ENCODE data around the gene RGS7BP. TPM values are rescaled to one million over a fixed set of nuclear protein-coding genes. Genes with fewer than 3 reads are reported as not detected.

The RGS7BP gene
- total RNA-seq, 1 donor from 2014 or later = not detected

DNA sequence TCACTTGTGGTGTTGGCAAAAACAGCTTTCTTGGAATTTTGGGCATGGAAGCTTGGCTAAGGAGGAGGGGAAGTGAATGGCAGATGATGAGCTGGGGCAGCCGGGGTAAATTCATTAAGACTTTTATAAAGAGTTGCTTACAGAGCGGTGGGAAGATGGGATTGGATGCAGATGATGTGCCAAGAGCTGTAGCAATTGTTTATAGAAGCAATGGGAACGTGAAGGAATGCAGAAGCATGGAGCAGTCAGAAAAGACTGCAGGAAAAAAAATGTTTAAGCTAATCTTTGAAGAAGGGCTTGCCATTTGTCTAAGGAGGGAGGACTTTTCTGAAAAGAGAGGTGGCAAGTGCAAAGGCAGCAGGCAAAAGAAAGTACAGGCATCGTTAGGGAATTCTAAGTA, 97.9 kb downstream of the RGS7BP start:
- ATAC-seq (ENCODE audit: low read depth) = no peak
- no peak for TF ChIP-seq CTCF (IDR thresholded peaks at IDR 0.05)
- no peaks in the 10 kb centered on the region for H3K36me3 Mint-ChIP-seq (ENCODE audit: low read depth)
- H3K27ac Mint-ChIP-seq = no peak overlapping the region
- no peaks in the 10 kb centered on the region for H3K27me3 Mint-ChIP-seq
- intact Hi-C loops (cut with micrococcal nuclease) = no loop called here
- no peaks in the 10 kb centered on the region for H3K9me3 Mint-ChIP-seq
- no peak overlapping the region for H3K4me3 Mint-ChIP-seq
- POLR2A ChIA-PET = no interaction called here
- DNase-seq = no peak
- CTCF ChIA-PET = no interaction called here
- H3K4me1 Mint-ChIP-seq = no peaks in the 10 kb centered on the region

DNA sequence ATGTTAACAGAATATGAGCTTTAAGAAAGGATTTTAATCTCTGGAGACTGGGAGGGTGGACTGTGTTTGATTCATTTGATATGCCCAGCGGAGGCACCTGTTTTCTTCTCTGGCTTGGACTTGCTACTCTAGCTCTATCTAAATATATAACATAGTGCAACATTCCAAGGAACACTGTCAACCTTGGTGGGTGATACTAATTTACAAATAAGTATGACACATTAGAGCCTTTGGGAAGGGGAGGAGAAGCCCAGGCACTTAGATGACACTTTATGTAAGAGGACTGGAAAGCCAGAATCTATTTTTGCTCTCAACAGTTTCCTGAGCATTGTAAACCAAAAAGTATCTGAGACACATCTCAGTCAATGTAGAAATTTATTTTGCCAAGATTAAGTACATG, 101.1 kb downstream of the RGS7BP start:
- Mint-ChIP-seq H3K9me3 (no peaks in the 10 kb centered on the region), H3K36me3 (ENCODE audit: low read depth) (no peaks in the 10 kb centered on the region), H3K27me3 (no peaks in the 10 kb centered on the region), H3K4me3 (no peak overlapping the region), H3K4me1 (no peaks in the 10 kb centered on the region), H3K27ac (no peak overlapping the region)
- ATAC-seq (ENCODE audit: low read depth) (no peak), DNase-seq (no peak)
- CTCF ChIA-PET = no interaction called here
- no peak for TF ChIP-seq CTCF (IDR thresholded peaks at IDR 0.05)
- intact Hi-C loops (cut with micrococcal nuclease) = no loop called here
- POLR2A ChIA-PET = no interaction called here

DNA sequence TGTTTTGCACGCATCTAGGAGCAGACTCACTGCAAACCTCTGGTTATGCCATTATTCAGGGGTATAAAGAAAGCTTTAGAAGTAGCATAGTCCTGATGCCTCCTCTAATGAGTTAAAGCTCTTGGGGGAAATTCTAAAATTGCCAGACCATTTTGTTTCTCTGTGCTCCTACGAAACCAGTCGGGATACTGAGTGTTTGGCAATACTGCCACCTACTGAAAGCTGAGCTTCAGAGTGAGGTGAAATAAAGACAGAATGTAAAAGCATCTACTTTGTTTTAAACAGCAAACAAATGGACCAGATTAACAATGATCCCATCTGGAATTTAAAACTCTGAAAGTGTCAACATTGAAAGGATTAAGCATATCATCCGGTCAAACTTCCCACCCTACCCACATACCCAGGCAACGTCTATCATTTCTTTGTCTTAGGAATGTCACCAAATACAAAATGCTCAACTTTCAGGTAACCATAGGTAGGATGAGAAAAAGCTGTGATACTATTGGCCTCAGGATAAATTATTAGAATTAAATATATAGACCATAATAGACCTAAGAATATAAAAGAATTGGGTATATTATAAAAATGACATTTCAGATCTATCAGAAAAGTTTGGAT, 106.6 kb downstream of the RGS7BP start:
- no peak overlapping the region for H3K27ac Mint-ChIP-seq
- no peak overlapping the region for H3K4me3 Mint-ChIP-seq
- ATAC-seq (ENCODE audit: low read depth) (no peak), DNase-seq (no peak)
- peaks cover 10% of the 10 kb centered on the region for H3K27me3 Mint-ChIP-seq
- H3K9me3 Mint-ChIP-seq = no peaks in the 10 kb centered on the region
- intact Hi-C loops (cut with micrococcal nuclease) = loop anchor here (2.0 to 5.0 kb wide), 2 partner anchors 384 to 465 kb away; no protein-coding TSS in a partner anchor
- H3K36me3 Mint-ChIP-seq (ENCODE audit: low read depth) = no peaks in the 10 kb centered on the region
- no peak for TF ChIP-seq CTCF (IDR thresholded peaks at IDR 0.05)
- ChIA-PET CTCF (interaction anchor here (0.8 kb wide), 1 partner anchor 384 kb away, joined by 3 read pairs; no protein-coding TSS in a partner anchor), POLR2A (no interaction called here)
- no peaks in the 10 kb centered on the region for H3K4me1 Mint-ChIP-seq

- no peak for TF ChIP-seq CTCF (IDR thresholded peaks at IDR 0.05)
- intact Hi-C loops (cut with micrococcal nuclease) = no loop called here
- Mint-ChIP-seq H3K4me1 (no peaks in the 10 kb centered on the region), H3K27me3 (peaks cover 10% of the 10 kb centered on the region), H3K27ac (no peak overlapping the region), H3K36me3 (ENCODE audit: low read depth) (no peaks in the 10 kb centered on the region), H3K4me3 (no peak overlapping the region), H3K9me3 (no peaks in the 10 kb centered on the region)
- POLR2A ChIA-PET = no interaction called here
- no peak for DNase-seq
- no peak for ATAC-seq (ENCODE audit: low read depth)
- CTCF ChIA-PET = no interaction called here
Observed at GRCh38 chr5:64615895-64616294, 110.1 kb downstream of the RGS7BP start.

DNA sequence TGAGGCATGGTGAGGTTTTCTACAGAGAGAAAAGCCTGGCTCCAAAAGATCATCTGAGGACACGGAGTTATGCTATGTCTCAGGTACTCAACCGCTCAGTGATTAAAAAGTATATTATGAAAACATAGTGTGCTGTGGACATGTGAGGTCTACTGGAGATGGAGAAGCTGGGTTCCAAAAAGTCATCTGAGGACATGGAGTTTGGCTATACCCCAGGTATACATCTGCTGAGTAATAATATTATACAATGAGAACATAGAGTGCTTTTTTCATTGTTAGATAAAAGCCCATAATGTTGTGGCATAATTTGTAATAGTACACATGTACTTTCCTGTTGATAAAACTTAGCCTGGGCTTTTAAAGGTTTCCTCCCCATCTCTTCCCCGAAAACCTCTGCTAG, 113.8 kb downstream of the RGS7BP start:
- Mint-ChIP-seq H3K27me3 (peaks cover 12% of the 10 kb centered on the region), H3K4me1 (no peaks in the 10 kb centered on the region), H3K27ac (no peak overlapping the region), H3K36me3 (ENCODE audit: low read depth) (no peaks in the 10 kb centered on the region), H3K9me3 (no peaks in the 10 kb centered on the region), H3K4me3 (no peak overlapping the region)
- intact Hi-C loops (cut with micrococcal nuclease) = no loop called here
- CTCF ChIA-PET = no interaction called here
- ATAC-seq (ENCODE audit: low read depth) (no peak), DNase-seq (no peak)
- POLR2A ChIA-PET = no interaction called here
- TF ChIP-seq CTCF (IDR thresholded peaks at IDR 0.05) = no peak
